MCF 10A (cell line): Measurements from ENCODE around the gene SSR4. TPM values are rescaled to one million over a fixed set of nuclear protein-coding genes. Genes with fewer than 3 reads are reported as not detected.
"Not testable (repeated sequence)": the region's sequence is repeated elsewhere in the genome, so short reads cannot be mapped to it uniquely, and the experiment has no call there.

Source experiments
- Bru-seq: library from RNA; stranded (reverse); fragments of 400-500 nt; gene quantifications from one replicate; lab custom pipeline; 2021; lab: Mats Ljungman, UMichigan
- BruChase-seq, 2 experiments: library from RNA; stranded (reverse); fragments of 400-500 nt; gene quantifications; one replicate each; lab custom pipeline; 2021; lab: Mats Ljungman, UMichigan
- BruUV-seq: library from RNA; stranded (reverse); fragments of 400-500 nt; replicated peaks from 2 replicates; lab custom pipeline; 2021; lab: Mats Ljungman, UMichigan
- CTCF ChIA-PET: fragments of 300-600 bp; sonication (Branson Sonifier 250); formaldehyde crosslinking; extraction: SDS; loops from one replicate; lab custom pipeline; 2021; ENCODE audit warnings: antibody characterized with exemption, inconsistent platforms; lab: Yijun Ruan, JAX
- POLR2A ChIA-PET: fragments of 300-600, 350-650 bp; sonication (Branson Sonifier 250); formaldehyde crosslinking; extraction: SDS; loops from one replicate; lab custom pipeline; 2020; ENCODE audit warnings: antibody characterized with exemption, inconsistent platforms; lab: Yijun Ruan, JAX
- DNase-seq: peaks from one replicate; pipeline ENCODE4 v3.0.0-alpha.2; 2018; ENCODE audit not compliant: unreplicated experiment
- H3K27ac Mint-ChIP-seq: one replicate; pipeline ENCODE4 v1.8.0; 2022; ENCODE audit warnings: mild to moderate bottlenecking, low read depth, mixed read lengths; ENCODE audit not compliant: unreplicated experiment
- H3K27me3 Mint-ChIP-seq: one replicate; pipeline ENCODE4 v1.8.0; 2022; ENCODE audit warnings: mixed read lengths; ENCODE audit not compliant: insufficient read depth, unreplicated experiment
- H3K36me3 Mint-ChIP-seq: one replicate; pipeline ENCODE4 v1.8.0; 2022; ENCODE audit warnings: mild to moderate bottlenecking, moderate library complexity, mixed read lengths; ENCODE audit not compliant: insufficient read depth, unreplicated experiment
- H3K4me1 Mint-ChIP-seq: one replicate; pipeline ENCODE4 v1.8.0; 2022; ENCODE audit warnings: mixed read lengths; ENCODE audit not compliant: insufficient read depth, unreplicated experiment
- H3K4me3 Mint-ChIP-seq: one replicate; pipeline ENCODE4 v1.8.0; 2022; ENCODE audit warnings: mild to moderate bottlenecking, moderate library complexity, mixed read lengths; ENCODE audit not compliant: unreplicated experiment
- H3K9me3 Mint-ChIP-seq: one replicate; pipeline ENCODE4 v1.8.0; 2022; ENCODE audit warnings: mixed read lengths; ENCODE audit not compliant: unreplicated experiment
- CTCF ChIP-seq: fragments of 200-600 bp; IDR thresholded peaks from one replicate; pipeline ENCODE4 v1.8.0; 2022; ENCODE audit warnings: antibody characterized with exemption, mild to moderate bottlenecking; ENCODE audit not compliant: unreplicated experiment
- intact Hi-C: fragments of 100-400 bp; cut with micrococcal nuclease; formaldehyde crosslinking; loops from 2 replicates; pipeline ENCODE4 v1.14.1; 2022
- long read RNA-seq: library from polyadenylated mRNA; stranded (forward); transcript quantifications from one replicate; pipeline ENCODE4 v2.0.0, GENCODE V29; 2022
- total RNA-seq: library from RNA; stranded (reverse); gene quantifications from 2 replicates; pipeline ENCODE4 v1.2.3, GENCODE V29; 2022

SSR4 gene
- 328 and 371 TPM in 2 replicates for total RNA-seq
- percentile 84 among the genes with signal in this experiment for Bru-seq, nascent RNA
- percentile 90 among the genes with signal in this experiment for BruChase-seq, experiment 1, labeled RNA remaining after a 6-hour chase
- percentile 84 among the genes with signal in this experiment for BruChase-seq, experiment 2, labeled RNA remaining after a 2-hour chase
- long read RNA-seq, transcript SSR4-210 (5 exons, 701 nt), result minor isoform, 17 of 399 reads
- long read RNA-seq, transcript SSR4-203 (6 exons, 643 nt), result major isoform, 289 of 399 reads
- long read RNA-seq, transcript SSR4-205 (3 exons, 427 nt), result minor isoform, 6 of 399 reads
- long read RNA-seq, partial matches to known transcripts, result 32 of 399 reads
- long read RNA-seq, other reads (novel, unspliced or antisense), result 48 of 399 reads

- no peaks in the 10 kb centered on the region for H3K4me1 Mint-ChIP-seq
- no peak for TF ChIP-seq CTCF
- H3K36me3 Mint-ChIP-seq, result peaks cover 19% of the 10 kb centered on the region
- H3K27me3 Mint-ChIP-seq, result no peaks in the 10 kb centered on the region
- H3K9me3 Mint-ChIP-seq, result no peaks in the 10 kb centered on the region
- intact Hi-C loops, result loop anchor here (2.0 kb wide), 1 partner anchor 69 kb away; the partner anchor contains the start of genes ABCD1 and BCAP31
- peak within 1 kb of the TSS; percentile 91 for H3K4me3 Mint-ChIP-seq
- ChIA-PET CTCF (interaction anchor here (0.6 kb wide), 1 partner anchor 54 kb away, joined by 3 read pairs; no protein-coding TSS in a partner anchor), POLR2A (interaction anchor here (0.7 to 3.1 kb wide), 10 partner anchors 28 to 215 kb away, joined by 3 to 25 read pairs (median 4); no protein-coding TSS in a partner anchor)
- DNase-seq, result peak; percentile 90
- BruUV-seq, result no TSS peak
- H3K27ac Mint-ChIP-seq, result peak within 1 kb of the TSS; percentile 91
These were observed at the start of gene SSR4, which contains the start of gene IDH3G for GRCh38 chrX:153794018-153794896. SSR4 (plus strand) TSS chrX:153794668; CDS start chrX:153794688, 20 bp downstream. IDH3G (minus strand) TSS chrX:153794375; CDS start chrX:153794326, 49 bp downstream.

GRCh38 chrX:153745067-153745433 lies 49.4 kb upstream of the SSR4 start:
- H3K4me1 Mint-ChIP-seq, H3K36me3 Mint-ChIP-seq, CTCF ChIA-PET, DNase-seq, H3K27ac Mint-ChIP-seq, intact Hi-C loops, H3K4me3 Mint-ChIP-seq, POLR2A ChIA-PET, BruUV-seq: not testable (repeated sequence)
- peaks cover 14% of the 10 kb centered on the region for H3K9me3 Mint-ChIP-seq
- peaks cover 28% of the 10 kb centered on the region for H3K27me3 Mint-ChIP-seq

- BruUV-seq, result no TSS peak
- POLR2A ChIA-PET, result no interaction called here
These were observed 48.1 kb upstream of the SSR4 start for GRCh38 chrX:153746359-153746758.

GRCh38 chrX:153746991-153747390 lies 47.5 kb upstream of the SSR4 start:
- intact Hi-C loops, H3K36me3 Mint-ChIP-seq, H3K4me3 Mint-ChIP-seq, H3K4me1 Mint-ChIP-seq, CTCF ChIA-PET, BruUV-seq, H3K27ac Mint-ChIP-seq, DNase-seq: not testable (repeated sequence)
- H3K9me3 Mint-ChIP-seq, result peaks cover 17% of the 10 kb centered on the region
- peaks cover 33% of the 10 kb centered on the region for H3K27me3 Mint-ChIP-seq
- POLR2A ChIA-PET, result interaction anchor here (0.7 kb wide), 1 partner anchor 117 kb away, joined by 3 read pairs; no protein-coding TSS in a partner anchor

More at GRCh38 chrX:153746359-153746758, 48.1 kb upstream of the SSR4 start:
- CTCF ChIA-PET, result no interaction called here
- intact Hi-C loops, result no loop called here
- TF ChIP-seq CTCF, result no peak
- Mint-ChIP-seq H3K27ac (no peak overlapping the region), H3K4me1 (no peaks in the 10 kb centered on the region), H3K36me3 (peaks cover 8% of the 10 kb centered on the region), H3K4me3 (no peak overlapping the region), H3K27me3 (peaks cover 33% of the 10 kb centered on the region), H3K9me3 (peaks cover 17% of the 10 kb centered on the region)
- no peak for DNase-seq

- H3K36me3 Mint-ChIP-seq, H3K27ac Mint-ChIP-seq, H3K4me1 Mint-ChIP-seq, H3K4me3 Mint-ChIP-seq, DNase-seq, intact Hi-C loops, CTCF ChIA-PET, BruUV-seq, POLR2A ChIA-PET: not testable (repeated sequence)
- H3K27me3 Mint-ChIP-seq, result peaks cover 33% of the 10 kb centered on the region
- H3K9me3 Mint-ChIP-seq, result peaks cover 17% of the 10 kb centered on the region
These were observed 45.5 kb upstream of the SSR4 start for GRCh38 chrX:153749017-153749416.
